HL-60/S4 (cell line): ENCODE data around the gene ADD1.

Experiments
- in situ Hi-C: fragments of 300-500 bp; cut with MboI; formaldehyde crosslinking; loops from 2 replicates; pipeline ENCODE4 v1.14.3; 2022; ENCODE audit warnings: low sequenced_read_pairs

ADD1 gene

GRCh38 chr4:2843263-2843940, at the start of gene ADD1:
Gene ADD1, plus strand, starts transcription at chr4:2843844. Its CDS starts 32,072 bp downstream, at chr4:2875916.
- in situ Hi-C loops: no loop called here

GRCh38 chr4:2794486-2795299, 49.0 kb upstream of the ADD1 start:
- in situ Hi-C loops: no loop called here

- in situ Hi-C loops: no loop called here
Observed at GRCh38 chr4:2795300-2795892, 48.2 kb upstream of the ADD1 start.

- in situ Hi-C loops: no loop called here
Observed at GRCh38 chr4:2795893-2796848, 47.5 kb upstream of the ADD1 start.

GRCh38 chr4:2796849-2797544, 46.6 kb upstream of the ADD1 start:
- in situ Hi-C loops: no loop called here

DNA sequence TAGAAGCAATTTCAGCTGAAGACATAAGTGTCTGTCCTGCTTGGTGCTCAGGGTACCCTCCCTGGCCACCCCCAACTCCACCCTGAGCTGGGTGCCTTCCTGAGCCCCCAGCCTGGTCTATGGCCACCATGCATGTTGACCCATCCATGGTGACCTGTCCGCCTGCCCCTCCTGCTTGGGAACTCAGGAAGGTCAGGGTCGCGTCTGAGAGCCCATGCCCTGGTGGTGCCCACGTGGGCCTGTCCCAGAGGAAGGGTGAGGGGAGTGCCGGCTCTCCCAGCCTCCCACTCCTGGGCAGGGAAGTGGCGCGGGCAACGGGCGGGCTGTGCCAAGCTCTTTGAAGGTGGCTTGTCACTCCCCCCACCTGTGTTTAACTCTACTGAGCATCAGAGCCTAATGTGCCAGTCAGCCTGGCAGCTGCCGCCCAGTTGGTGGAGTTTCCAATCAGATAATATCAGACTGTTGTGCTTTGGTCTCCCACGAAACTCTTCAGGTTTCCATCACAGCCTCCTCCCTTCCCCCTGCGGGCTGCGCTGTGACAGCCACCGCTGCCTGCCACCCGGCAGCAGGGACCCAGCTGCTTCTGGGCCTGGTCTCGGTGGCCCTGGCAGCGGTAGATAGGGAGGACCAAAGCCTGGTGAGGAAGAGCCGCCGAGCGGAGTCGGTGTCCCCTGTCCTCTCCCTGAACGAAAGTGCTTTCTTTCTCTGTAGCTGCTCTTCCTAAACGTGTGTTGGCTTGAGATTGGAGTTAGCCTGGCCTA, 45.9 kb upstream of the ADD1 start:
- in situ Hi-C loops: no loop called here

DNA sequence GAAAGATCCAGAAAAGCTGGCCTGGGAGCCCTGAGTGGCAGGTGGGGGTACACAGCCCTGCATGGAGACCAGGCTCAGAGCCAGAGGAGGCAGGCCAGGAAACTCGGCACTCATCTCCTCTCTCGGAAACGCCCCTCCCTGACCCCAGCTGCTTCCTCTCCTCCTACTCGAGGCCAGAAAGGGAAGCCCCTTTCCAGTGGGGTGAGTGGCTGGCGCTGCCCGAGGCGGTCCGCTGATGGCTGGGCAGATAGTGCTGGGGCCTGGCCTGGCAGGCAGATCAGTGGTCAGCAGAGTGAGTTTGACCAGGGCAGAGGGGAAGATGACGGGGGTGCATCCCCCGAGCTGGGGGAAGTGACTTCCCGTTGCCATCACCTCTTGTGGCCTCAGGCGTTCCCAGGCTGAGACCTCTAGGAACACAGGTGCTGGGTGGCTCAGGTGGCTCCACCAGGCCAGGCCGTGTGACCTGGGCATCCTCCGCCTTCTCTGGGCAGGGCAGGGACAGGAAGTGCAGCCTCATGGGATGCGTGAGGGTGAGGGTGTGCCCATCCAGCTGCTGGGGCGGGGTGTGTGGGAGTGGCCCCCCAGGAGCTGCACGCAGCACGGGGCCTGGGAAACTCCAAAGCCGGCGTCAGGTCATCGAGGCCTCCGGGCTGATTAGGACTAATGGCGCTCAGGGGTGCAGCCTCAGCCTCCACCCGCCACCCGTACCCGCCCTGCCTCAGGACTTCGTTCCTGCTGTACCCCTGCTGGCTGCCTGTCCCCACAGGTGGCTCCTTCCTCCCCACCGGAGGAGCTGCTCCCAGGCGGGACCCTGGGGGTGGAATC, 45.0 kb upstream of the ADD1 start:
- in situ Hi-C loops: no loop called here

DNA sequence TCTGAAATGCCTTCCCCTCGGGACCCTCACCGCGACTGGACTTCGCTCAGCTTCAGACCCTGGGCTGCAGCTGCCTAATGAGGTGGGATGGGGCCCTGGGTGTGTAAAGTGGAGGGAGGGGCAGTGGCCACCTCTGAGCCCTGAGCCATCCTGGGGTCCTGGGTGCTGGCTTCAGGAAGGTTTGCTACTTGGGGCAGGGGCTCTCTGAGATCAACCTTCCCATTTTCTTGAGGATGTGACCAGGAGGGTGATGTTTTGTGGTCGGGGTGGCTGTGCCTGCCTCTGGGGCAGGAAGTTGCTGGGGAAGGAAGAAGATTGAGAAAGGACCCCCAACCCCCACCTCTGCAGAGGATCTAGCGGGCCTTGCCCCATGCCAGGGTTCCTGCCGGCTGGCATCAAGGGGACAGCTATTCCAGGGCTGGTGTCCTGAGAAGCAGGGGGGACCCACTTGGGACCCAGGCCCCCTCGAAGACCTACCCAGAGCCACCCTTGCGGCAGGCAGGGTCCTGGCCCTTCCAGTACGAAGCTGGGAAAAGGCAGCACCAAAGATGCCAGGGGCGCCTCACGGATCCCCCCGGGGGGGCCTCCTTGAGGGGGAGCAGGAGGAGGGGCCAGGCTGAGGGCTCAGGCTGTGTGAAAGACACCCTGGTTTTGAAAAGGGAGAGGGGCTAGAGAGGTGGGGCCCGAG, 44.3 kb upstream of the ADD1 start:
- in situ Hi-C loops: no loop called here

- in situ Hi-C loops: no loop called here
Observed at GRCh38 chr4:2799971-2800690, 43.5 kb upstream of the ADD1 start.

GRCh38 chr4:2800691-2801596, 42.7 kb upstream of the ADD1 start:
- in situ Hi-C loops: no loop called here

DNA sequence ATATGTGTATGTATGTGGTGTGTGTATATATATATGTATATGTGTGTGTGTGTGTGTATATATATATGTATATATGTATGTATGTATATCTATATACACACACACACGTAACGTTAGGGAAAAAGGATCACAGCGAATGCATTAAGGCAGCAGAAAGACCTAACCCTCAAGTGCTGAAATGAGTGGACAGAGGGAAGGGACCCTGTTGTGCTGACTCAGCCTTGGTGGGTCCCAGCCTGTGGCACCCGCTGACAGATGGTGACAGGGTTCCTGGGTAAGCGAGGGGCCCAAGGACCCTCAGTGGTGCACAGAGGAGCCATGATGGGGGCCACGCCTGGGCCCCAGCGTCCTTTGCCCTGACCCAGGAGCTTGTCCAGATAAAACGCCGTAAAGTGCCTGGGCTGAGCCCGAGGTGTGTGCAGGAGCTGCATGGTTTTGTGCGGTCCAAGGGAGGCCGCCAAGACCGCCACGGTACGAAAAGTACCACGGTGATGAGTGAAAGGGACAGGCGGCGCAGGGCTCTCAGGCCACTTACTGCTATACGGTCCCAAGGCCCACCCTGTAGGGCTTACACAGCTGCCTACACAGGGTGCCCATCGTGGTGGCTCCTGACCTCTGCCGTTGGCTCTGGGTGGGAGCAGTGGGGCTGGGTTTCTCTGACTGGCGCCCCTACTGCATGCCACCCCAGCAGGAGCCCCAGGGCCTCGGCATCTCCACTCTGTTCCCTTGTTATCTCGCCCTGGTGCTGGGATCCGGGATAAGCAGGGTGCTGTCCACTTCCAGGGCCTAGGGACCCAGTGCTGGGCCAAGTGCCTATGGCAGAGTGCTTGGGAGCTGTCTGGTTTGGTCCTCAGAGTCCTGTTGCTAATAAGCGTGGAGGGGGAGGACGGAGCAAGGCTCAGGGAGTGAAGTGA, 40.8 kb upstream of the ADD1 start:
- in situ Hi-C loops: no loop called here

- in situ Hi-C loops: no loop called here
Observed at GRCh38 chr4:2803624-2804448, 39.8 kb upstream of the ADD1 start.

- in situ Hi-C loops: no loop called here
Observed at GRCh38 chr4:2804449-2804972, 39.1 kb upstream of the ADD1 start.

DNA sequence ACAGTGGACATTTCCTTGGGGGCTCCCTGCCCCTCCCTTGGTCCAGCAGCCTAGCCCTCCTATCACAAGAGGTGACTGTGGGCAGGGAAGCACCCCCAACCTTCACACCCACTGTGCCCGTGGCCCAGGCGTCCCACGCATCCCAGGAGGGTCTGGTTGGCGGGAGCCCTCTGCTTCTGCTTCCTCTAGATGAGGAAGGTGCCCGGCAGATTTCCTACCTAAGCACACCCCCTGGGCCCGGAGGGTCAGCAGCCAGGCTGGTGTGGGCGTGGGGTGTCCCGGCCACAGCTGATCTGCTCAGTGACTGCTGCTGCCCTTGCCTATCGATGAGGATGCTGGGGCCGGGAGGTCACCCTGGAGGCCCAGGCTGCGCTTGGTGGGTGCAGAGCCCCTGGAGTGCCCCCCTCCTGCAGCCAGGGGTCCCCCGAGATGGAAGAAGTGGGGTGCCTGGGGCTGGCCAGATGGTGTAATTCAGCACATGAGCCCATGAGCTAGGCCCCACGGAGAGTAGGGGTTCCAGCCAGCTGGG, 38.6 kb upstream of the ADD1 start:
- in situ Hi-C loops: no loop called here
